ENCODE results near the gene BATF. TPM values are rescaled to one million over a fixed set of nuclear protein-coding genes. Genes with fewer than 3 reads are reported as not detected.

The BATF gene
- total and polyA plus RNA-seq, 2 experiments from 2014 or later, result not detected

GRCh38 chr14:75495882-75496281 is 26.4 kb upstream of the BATF start:
- no peaks in the 10 kb centered on the region for H3K4me1 ChIP-seq (ENCODE audit: low read depth)
- H3K36me3 ChIP-seq, result no peaks in the 10 kb centered on the region
- TF ChIP-seq CTCF (IDR thresholded peaks at IDR 0.05; ENCODE audit: low read depth, low read length), result no peak
- H3K9me3 ChIP-seq (ENCODE audit: low read depth), result no peaks in the 10 kb centered on the region
- peak in 1 of 2 donors; percentile 39 for DNase-seq (ENCODE audit: low read depth in 1 of 2, low spot score in 1 of 2)
- H3K4me3 ChIP-seq, result no peak overlapping the region
- H3K27me3 ChIP-seq, result no peaks in the 10 kb centered on the region
- H3K27ac ChIP-seq, result no peak overlapping the region

GRCh38 chr14:75496755-75497154 is 25.5 kb upstream of the BATF start:
- Histone ChIP-seq H3K4me3 (no peak overlapping the region), H3K27ac (no peak overlapping the region), H3K4me1 (ENCODE audit: low read depth) (no peaks in the 10 kb centered on the region), H3K9me3 (ENCODE audit: low read depth) (no peaks in the 10 kb centered on the region), H3K27me3 (no peaks in the 10 kb centered on the region), H3K36me3 (no peaks in the 10 kb centered on the region)
- DNase-seq (ENCODE audit: low read depth in 1 of 2, low spot score in 1 of 2), result no peak
- TF ChIP-seq CTCF (IDR thresholded peaks at IDR 0.05; ENCODE audit: low read depth, low read length), result no peak

DNA sequence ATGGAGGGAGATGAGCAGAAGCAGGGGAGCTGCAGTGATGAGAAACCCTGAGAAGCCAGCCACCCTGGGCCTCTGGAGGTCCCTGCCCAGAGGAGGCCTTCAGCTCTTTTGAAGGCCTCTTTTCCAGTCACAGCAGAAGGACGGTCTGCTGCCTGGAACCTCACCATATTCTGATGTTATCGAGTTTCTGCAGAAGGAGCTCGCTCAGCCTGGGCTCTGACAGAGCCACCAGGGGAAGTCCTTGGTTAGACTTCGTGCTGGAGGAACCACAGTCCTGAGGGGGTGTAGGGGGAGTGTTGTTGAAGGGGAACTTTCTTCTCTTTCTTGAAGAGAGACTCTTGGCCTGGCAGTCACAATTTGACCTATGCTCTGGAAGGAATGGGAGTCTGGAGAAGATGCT is 25.1 kb upstream of the BATF start:
- DNase-seq (ENCODE audit: low read depth in 1 of 2, low spot score in 1 of 2), result no peak
- Histone ChIP-seq H3K4me3 (no peak overlapping the region), H3K4me1 (ENCODE audit: low read depth) (no peaks in the 10 kb centered on the region), H3K9me3 (ENCODE audit: low read depth) (no peaks in the 10 kb centered on the region), H3K27ac (no peak overlapping the region), H3K36me3 (no peaks in the 10 kb centered on the region), H3K27me3 (no peaks in the 10 kb centered on the region)
- no peak for TF ChIP-seq CTCF (IDR thresholded peaks at IDR 0.05; ENCODE audit: low read depth, low read length)

- Histone ChIP-seq H3K4me1 (ENCODE audit: low read depth) (no peaks in the 10 kb centered on the region), H3K27ac (no peak overlapping the region), H3K4me3 (no peak overlapping the region), H3K9me3 (ENCODE audit: low read depth) (no peaks in the 10 kb centered on the region), H3K27me3 (no peaks in the 10 kb centered on the region), H3K36me3 (no peaks in the 10 kb centered on the region)
- TF ChIP-seq CTCF (IDR thresholded peaks at IDR 0.05; ENCODE audit: low read depth, low read length), result no peak
- DNase-seq (ENCODE audit: low read depth in 1 of 2, low spot score in 1 of 2), result no peak
Observed at GRCh38 chr14:75497701-75498100, 24.6 kb upstream of the BATF start.

DNA sequence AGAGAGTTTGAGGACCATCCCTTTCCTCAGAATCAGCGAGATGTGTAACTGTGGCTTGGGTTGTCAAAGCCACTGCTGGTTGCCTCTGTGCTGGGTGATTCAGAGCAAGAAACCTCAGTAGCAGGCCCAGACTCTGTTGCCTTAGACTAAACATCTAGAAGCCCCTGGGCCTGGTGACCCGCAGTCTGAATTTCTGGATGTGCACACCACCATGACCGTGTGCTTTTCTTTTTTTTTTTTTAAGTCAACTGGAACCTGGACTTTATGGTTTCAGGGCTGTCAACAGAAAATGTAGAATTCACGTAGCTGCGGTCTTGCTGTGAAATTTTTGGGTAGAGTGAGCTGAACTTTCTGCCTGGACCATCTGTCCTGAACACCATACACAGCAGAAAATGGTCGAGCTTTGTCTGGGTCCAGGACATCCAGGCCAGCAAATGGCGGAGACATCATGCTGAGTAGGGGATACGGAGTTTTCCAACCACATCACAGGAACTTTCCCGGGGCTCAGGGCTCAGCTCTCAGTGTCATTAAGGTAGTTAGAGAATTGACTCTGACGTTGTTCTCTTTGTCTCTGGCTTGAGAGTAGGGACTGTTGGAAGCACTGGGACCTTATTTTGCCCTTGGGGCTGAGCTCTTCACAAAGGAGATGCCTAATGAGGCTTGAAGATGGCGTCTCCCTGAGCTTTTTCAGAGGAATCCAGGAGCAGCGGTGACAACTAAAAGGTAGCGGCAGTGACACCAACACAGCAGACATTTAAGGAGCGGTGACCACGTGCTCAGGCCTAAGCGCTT is 23.0 kb upstream of the BATF start:
- H3K36me3 ChIP-seq, result no peaks in the 10 kb centered on the region
- H3K4me3 ChIP-seq, result no peak overlapping the region
- H3K27me3 ChIP-seq, result no peaks in the 10 kb centered on the region
- H3K27ac ChIP-seq, result no peak overlapping the region
- no peaks in the 10 kb centered on the region for H3K9me3 ChIP-seq (ENCODE audit: low read depth)
- no peaks in the 10 kb centered on the region for H3K4me1 ChIP-seq (ENCODE audit: low read depth)
- no peak for DNase-seq (ENCODE audit: low read depth in 1 of 2, low spot score in 1 of 2)
- no peak for TF ChIP-seq CTCF (IDR thresholded peaks at IDR 0.05; ENCODE audit: low read depth, low read length)
